RPMI7951 (cell line): ENCODE data around the gene ALK. TPM values are rescaled to one million over a fixed set of nuclear protein-coding genes. Genes with fewer than 3 reads are reported as not detected.

Experiments used
- DNase-seq: peaks from one replicate; pipeline ENCODE4 v3.0.0-alpha.2; 2012; ENCODE audit warnings: low read depth
- total RNA-seq: library from RNA; depleted of rRNA; stranded (reverse); fragments of >200 nt; shearing (Covaris generic); gene quantifications from 2 replicates; pipeline ENCODE4 v1.2.3, GENCODE V29; 2014

ALK gene
- total RNA-seq, 1 experiment from 2014 or later, result 0.12 TPM

GRCh38 chr2:29579495-29580169, 341.8 kb downstream of the ALK start:
- DNase-seq, result no peak

- no peak for DNase-seq
Measured at GRCh38 chr2:29578084-29578598, 343.2 kb downstream of the ALK start.

GRCh38 chr2:29576231-29576630, 345.2 kb downstream of the ALK start:
- no peak for DNase-seq

GRCh38 chr2:29575370-29575890, 346.0 kb downstream of the ALK start:
- DNase-seq, result no peak

- DNase-seq, result no peak
Measured at GRCh38 chr2:29573612-29574011, 347.8 kb downstream of the ALK start.

GRCh38 chr2:29573147-29573546, 348.2 kb downstream of the ALK start:
- no peak for DNase-seq

- no peak for DNase-seq
Measured at GRCh38 chr2:29570539-29570938, 350.8 kb downstream of the ALK start.

GRCh38 chr2:29567906-29568520, 353.4 kb downstream of the ALK start:
- no peak for DNase-seq

GRCh38 chr2:29563697-29564096, 357.7 kb downstream of the ALK start:
- no peak for DNase-seq

GRCh38 chr2:29562896-29563295, 358.5 kb downstream of the ALK start:
- DNase-seq, result peak; percentile 22

- peak; percentile 40 for DNase-seq
Measured at GRCh38 chr2:29562319-29562718, 359.1 kb downstream of the ALK start.

- DNase-seq, result no peak
Measured at GRCh38 chr2:29561628-29562027, 359.8 kb downstream of the ALK start.

GRCh38 chr2:29561181-29561580, 360.2 kb downstream of the ALK start:
- DNase-seq, result peak; percentile 37

GRCh38 chr2:29560566-29560965, 360.8 kb downstream of the ALK start:
- DNase-seq, result no peak

GRCh38 chr2:29560030-29560429, 361.4 kb downstream of the ALK start:
- DNase-seq, result no peak

GRCh38 chr2:29559578-29559977, 361.8 kb downstream of the ALK start:
- DNase-seq, result no peak

- no peak for DNase-seq
Measured at GRCh38 chr2:29558097-29558496, 363.3 kb downstream of the ALK start.

- no peak for DNase-seq
Measured at GRCh38 chr2:29557268-29557667, 364.1 kb downstream of the ALK start.

GRCh38 chr2:29549069-29549380, 372.4 kb downstream of the ALK start:
- no peak for DNase-seq

GRCh38 chr2:29544917-29545316, 376.5 kb downstream of the ALK start:
- no peak for DNase-seq

- no peak for DNase-seq
Measured at GRCh38 chr2:29544031-29544430, 377.4 kb downstream of the ALK start.

- no peak for DNase-seq
Measured at GRCh38 chr2:29535188-29535587, 386.2 kb downstream of the ALK start.

GRCh38 chr2:29532436-29532835, 388.9 kb downstream of the ALK start:
- no peak for DNase-seq
